AG08396 (cell line): ENCODE data around the gene DNAJB2.

Experiments used
- DNase-seq: peaks from one replicate; pipeline ENCODE4 v3.0.0; 2012; ENCODE audit warnings: low spot score, mixed read lengths

The DNAJB2 gene

DNA sequence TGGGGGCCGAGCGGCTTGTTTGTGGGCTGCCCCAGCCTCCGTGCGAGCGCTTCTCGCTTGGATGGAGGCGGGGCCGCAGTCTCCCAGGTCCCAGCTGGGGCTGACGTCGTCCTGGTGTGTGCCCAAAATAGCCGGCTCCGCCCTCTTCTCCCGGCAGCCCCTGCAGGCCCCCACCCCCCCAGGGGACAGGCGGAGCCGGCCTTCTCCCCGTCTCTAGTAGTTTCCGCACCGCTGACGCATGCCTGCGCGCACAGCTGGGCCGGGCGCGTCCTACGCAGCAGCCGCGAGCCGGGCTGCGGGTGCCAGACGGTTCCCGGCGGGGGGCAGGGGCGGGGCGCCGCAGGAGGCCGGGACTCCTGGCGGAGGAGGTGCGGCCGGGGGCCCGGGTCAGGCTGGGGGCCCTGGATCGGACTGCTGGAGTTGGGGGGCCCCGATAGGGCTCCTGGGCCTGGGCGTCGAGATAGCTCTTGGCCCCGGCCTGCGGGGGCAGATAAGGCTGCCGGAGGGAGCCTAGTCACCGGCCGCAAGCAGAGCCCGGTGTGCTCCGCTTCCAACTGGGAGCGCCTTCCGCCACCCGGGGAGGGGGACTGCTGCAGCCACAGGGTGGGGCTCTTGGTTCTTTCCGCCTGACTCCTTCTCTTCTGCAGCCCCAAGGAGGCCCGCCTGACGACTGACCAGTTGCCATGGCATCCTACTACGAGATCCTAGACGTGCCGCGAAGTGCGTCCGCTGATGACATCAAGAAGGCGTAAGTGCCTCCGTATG lies at the start of gene DNAJB2:
DNAJB2 (plus strand) TSS at position 216 of the 765 bp plus-strand sequence; CDS start at position 684, 468 bp downstream.
- DNase-seq, result peak; percentile 99

DNA sequence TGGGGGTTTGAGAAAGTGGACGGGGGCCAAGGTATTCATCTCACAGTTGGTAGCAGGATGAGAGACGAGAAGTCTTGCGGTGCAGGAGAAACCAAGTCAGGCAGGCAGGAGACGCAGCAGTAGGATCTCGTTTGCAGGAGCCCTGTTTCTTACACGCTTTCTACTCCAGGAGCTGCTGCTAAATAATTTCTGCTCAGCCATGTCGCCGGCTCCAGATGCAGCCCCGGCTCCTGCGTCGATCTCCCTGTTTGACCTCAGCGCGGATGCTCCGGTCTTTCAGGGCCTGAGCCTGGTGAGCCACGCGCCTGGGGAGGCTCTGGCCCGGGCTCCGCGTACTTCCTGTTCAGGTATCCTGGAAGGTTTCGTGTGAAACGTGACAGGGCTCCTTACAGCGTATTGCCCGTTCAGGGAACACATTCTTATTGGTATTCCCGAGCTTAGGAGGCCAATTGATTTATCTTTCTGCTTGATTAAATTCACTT lies 49.1 kb upstream of the DNAJB2 start:
- DNase-seq, result peak; percentile 51

DNA sequence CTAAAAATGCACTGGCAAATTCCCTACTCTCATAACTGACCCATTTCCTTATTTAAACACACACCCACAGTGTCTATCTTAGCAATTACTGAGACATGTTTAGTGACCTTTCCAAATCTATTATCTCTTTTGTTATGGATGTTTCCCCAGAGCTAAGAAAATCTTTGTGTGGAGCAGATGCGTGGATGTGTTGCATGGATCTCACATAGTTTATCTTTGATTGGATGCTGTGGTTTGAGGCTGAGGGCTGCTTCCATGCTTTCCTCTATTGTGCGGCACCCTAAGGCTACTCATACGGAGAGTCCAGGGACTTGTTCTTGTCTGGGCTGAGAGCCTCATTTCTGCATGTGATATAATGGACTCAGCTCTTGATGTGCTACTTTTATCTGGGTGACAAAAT lies 44.8 kb upstream of the DNAJB2 start:
- no peak for DNase-seq

DNA sequence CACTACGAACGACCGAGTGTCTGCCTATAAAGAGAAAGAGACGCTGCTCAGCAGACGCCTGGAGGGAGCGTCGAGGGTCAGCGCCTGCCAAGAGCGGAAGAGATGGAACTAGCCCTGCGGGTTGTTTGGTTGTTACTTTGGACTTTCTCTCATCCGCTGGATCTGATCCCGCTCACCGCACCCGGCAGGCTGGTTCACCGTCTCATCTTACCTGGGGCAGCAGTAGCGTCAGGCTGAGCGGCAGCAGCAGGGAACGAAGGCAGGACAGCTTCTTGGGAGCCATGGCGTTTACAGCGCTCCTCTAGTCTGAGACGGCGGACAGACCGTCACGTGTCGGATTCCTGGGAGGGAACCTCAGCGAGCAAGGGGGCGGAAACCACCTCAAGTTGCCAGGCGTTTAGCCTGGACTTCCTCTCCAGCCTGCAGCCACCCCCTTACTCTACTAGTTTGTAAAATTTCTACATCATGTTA lies 35.8 kb upstream of the DNAJB2 start:
- no peak for DNase-seq

DNA sequence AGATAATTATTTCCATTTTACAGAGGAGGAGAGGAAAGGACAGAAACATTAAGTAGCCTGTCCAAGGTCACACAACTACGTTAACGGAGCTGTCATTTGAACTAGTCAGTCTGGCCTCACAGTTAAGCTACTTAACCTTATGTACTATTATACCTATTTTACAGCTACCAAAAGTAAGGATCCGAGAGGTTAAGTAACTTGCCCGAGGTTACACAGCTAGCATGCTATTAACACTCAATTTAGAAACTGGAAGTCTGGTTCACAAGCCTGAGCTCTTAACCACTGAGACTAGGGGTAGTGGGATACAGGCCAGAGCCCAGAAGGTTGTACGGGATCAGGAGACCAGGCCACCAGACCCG lies 34.4 kb upstream of the DNAJB2 start:
- DNase-seq, result no peak

DNA sequence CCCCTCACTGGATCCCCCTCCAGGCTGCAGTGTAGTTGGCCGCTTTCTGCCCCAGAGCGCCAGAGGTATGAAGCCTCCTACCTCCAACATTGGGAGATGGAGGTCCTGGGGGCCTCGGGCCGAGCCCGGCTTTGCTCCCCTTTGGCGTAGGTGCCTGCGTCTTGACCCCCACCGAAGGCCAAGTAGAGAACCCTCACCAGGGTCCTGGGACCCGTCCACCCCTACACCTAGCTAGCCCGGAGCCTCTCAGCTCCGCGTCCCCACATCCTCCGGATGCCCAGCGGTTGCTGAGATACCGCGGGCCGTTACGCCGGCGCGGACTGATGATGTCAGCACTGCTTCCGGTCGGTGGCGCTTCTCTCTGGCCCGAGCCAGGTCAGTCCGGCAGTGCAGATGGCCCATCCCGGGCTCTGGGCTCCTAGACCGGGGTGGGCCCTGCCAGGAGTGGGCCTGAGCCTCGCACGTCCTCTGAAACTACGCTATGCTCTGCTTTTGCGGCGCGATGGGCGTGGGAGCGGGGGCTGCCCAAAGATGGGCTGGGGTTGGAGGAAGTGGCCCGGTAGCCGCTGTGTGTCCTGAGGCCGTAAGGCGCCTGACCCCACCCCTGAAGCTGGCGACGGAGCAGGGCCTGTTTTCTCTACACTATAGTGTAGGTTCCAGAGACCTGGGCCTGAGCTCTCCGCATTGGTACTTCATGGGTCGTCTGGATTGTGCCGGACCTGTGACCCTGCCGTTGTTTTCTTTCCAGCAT lies 33.8 kb upstream of the DNAJB2 start, which contains the start of the genes GLB1L and STK16:
GLB1L (minus strand) TSS at position 297 of the 751 bp plus-strand sequence. CDS start 1,871 bp downstream, outside the sequence.
STK16 (plus strand) TSS at position 332 of the 751 bp plus-strand sequence. CDS start 521 bp downstream, outside the sequence.
- peak; percentile 95 for DNase-seq

DNA sequence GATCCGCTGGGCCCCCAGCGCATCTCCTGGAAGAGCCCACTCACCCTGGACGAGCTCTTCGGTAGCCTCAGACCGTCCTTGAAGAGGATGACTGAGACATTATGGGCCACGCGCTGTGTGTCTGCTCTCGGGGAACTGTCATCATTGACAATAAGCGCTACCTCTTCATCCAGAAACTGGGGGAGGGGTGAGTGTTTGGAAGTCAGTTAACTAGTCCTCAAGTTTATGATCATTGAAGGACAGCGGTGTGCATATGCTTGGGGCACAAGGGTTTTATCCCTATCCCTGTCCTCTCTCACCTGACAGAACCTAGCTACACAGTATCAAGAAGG lies 33.3 kb upstream of the DNAJB2 start:
- no peak for DNase-seq

DNA sequence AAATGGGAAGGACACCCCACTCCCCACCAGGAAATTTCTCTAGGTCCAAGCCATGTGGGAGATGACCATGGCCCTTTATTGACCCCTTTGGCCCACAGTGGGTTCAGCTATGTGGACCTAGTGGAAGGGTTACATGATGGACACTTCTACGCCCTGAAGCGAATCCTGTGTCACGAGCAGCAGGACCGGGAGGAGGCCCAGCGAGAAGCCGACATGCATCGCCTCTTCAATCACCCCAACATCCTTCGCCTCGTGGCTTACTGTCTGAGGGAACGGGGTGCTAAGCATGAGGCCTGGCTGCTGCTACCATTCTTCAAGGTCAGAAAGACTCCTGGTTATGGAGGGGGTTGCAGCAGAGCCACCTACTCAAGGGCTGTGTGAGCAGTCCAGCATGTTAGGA lies 32.6 kb upstream of the DNAJB2 start:
- no peak for DNase-seq

DNA sequence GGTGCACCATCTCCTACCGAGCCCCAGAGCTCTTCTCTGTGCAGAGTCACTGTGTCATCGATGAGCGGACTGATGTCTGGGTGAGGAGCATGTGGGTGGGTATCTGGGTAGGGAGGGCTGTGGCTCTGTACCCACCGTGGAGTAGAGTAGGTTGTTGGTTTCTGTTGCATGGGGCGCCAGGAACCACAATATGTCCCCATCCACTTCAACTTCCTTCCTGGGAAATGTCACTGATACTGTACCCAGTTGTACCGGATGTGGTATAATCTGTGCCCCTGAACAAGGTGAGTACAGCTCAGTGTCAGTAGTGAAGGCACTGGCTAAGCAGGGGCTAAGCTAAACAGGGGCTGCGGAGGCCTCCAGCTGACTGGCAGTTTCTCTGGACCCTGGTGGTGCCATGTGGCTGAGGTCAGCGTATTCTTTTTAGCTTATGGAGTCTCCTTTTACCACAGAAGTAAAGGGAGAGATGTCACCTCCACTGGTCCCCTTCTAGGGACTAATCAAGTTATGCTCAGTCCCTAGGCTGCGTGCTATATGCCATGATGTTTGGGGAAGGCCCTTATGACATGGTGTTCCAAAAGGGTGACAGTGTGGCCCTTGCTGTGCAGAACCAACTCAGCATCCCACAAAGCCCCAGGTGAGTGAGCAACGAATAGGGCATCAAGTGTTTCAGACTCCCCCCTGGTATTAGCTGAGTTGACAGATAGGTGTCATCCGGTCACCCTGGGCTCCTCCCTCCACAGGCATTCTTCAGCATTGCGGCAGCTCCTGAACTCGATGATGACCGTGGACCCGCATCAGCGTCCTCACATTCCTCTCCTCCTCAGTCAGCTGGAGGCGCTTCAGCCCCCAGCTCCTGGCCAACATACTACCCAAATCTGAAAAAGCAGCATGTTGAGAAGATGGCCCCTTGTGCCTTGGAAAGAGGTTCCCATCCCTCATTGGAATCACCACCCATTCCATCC lies 31.2 kb upstream of the DNAJB2 start:
- DNase-seq, result no peak

DNA sequence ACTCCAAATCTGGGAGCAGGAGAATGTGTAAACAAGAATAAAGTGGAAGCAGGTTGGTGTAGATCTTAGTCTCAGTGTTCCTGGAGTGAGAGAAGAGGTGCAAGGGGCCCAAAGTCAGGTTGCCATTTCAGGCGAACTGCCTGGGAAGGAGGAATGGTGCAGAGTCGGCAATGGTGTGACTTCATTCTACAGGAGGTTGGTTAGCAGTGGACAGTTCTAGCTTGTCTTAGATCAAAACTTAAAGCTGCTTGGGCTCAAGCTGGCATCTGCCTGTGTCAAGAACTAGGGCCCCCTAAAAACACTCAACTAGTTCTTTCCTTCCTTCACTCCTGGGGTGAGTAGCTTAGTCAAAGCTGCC lies 30.3 kb upstream of the DNAJB2 start:
- DNase-seq, result no peak

DNA sequence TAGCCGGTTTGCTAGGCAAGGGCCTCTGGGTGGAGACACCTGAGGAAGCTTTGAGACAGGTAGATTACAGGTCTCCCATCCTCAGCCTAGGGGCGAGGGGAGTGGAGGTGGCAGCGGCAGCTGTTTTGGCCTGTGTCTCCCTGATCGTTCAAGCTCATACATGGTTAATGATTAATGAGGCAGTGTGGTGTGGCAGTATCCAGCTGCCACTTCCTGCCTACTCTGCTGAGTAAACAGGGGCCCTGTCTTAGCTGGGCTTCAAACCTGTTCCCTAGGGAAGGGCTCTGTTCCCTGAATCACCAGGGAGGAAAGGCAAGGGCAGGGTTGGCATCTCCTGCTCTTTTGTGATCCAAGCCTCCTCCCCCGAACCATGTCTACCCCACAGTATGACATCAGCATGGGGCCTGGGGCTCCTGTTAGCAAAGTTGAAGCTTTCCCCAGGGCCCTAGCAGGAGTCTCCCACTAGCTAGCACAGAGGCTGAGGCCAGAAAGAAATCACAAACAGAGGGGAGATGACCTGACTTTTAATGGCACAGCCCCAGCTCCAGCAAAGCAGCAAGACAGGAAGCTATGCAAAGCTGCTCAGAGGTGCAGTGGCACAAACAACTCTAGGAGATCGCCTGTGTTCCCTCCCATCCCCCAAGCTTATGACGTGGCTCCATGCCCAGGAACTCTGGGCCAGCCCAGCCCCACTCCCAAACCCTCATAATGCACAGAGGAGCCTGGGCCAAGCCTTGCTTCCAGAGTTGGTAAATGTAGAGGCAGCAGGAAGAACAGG lies 29.8 kb upstream of the DNAJB2 start:
- DNase-seq, result peak; percentile 73

DNA sequence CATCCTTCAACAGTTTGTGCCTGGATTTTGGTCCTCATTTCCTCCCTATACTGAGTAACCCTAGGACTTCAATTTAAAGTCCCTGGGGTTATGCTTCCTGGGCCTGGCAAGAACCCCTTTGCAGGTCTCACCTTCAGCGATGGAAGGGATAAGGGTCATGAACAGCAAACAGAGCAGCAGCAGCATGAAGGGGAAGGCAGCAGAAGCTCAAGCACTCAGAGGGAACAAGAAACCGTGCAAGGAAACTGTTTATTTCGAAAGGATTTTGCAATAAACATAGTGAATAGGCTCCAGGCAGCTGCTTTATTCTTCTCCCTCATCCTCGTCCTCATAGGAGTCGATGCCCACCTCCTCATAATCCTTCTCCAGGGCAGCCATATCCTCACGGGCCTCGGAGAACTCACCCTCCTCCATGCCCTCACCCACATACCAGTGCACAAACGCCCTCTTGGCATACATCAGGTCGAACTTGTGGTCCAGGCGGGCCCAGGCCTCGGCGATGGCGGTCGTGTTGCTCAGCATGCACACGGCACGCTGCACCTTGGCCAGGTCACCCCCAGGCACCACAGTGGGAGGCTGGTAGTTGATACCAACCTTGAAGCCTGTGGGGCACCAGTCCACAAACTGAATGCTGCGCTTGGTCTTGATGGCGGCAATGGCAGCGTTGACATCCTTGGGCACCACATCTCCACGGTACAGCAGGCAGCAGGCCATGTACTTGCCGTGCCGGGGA lies 29.0 kb upstream of the DNAJB2 start:
- no peak for DNase-seq

DNA sequence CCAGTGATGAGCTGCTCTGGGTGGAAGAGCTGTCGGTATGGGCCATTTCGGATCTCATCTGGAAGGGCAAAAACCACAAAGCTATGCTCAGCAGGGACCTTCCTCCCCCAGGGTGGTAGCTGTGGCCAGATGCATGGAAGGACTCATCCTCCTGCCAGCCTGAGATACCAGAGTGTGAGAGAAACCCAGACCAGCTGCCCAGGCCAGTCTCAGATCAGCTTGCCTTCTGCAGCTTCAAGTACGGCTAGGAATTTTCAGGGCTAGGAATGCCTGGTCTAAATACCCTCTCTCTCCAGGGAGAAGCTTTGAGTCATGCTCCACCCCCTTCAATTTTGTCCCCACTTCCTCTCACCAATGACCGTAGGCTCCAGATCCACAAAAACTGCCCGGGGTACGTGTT lies 27.5 kb upstream of the DNAJB2 start:
- DNase-seq, result no peak

DNA sequence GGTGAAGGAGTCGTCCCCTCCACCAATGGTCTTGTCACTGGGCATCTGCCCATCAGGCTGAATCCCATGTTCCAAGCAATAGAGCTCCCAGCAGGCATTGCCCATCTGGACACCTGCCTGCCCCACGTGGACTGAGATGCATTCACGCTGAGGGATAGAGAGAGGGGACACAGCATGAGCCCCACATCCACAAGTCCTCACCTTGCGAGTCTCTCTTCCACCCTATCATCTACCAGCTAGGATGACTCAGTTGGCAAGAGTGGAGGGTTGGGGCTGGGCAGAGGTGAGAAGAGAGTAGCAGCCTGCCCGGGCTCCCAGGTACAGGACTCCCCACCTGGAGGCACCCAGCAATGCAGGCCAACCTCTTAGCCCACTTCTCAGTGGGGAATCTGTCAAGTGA lies 27.1 kb upstream of the DNAJB2 start:
- DNase-seq, result no peak

DNA sequence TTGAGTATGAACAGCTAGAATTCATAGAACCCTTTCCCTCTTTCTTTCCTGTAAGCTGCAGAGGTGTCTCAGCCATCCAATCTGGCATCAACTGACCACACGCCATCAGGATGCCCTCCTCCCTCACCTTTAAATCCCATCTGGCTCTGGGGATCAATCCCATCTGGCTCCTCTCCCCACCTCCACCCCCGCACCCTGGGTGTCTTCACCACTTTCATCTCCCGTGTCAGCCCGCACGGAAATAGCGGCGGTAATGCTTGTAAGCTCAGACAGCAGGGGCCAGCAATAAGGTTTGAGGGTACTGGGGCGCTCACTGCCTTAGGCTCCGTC lies 26.6 kb upstream of the DNAJB2 start:
- no peak for DNase-seq

DNA sequence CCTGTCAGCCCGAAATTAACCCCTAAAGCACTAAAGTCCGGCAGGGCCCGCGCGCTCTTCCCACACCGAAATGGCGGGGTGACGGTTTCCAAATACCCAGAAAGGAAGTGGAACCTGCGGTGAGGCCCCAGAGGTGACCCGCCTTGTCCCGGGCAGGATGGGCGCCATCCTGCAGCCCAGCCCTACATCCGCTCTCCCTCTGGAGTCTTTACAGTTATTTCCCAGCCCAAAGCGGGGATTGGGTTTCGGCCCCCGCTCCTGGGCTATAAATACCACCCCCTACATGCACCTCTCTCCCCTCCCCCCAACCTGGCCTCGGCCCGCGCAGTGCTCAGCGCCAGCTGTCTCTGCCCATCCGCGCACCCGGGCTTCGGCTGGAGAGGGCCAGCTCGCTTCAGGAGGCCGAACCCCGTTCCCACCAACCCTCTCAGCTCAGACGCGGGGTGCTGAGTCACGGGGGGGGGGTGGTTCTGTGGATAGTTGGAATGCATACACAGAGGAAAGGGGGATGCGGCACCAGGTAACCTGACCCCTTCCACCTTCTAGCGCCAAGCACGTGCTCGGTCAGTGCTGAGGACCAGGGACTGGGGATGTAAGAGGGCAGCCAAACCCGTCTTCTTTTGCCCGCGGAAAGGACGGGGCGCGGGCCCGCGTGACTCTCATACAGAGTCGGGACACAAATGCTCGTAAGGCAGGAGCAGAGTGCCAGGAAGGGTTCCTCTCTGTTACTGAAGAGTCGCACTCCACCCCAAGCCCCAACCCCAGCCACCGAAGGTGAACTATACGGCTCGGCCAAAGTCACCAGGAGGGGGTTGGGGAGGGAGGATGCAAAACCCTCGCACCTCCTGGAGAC lies 26.0 kb upstream of the DNAJB2 start, which contains the start of gene TUBA4B:
TUBA4B (plus strand) TSS at position 344 of the 853 bp plus-strand sequence; CDS start at position 509, 165 bp downstream.
- peak; percentile 42 for DNase-seq

DNA sequence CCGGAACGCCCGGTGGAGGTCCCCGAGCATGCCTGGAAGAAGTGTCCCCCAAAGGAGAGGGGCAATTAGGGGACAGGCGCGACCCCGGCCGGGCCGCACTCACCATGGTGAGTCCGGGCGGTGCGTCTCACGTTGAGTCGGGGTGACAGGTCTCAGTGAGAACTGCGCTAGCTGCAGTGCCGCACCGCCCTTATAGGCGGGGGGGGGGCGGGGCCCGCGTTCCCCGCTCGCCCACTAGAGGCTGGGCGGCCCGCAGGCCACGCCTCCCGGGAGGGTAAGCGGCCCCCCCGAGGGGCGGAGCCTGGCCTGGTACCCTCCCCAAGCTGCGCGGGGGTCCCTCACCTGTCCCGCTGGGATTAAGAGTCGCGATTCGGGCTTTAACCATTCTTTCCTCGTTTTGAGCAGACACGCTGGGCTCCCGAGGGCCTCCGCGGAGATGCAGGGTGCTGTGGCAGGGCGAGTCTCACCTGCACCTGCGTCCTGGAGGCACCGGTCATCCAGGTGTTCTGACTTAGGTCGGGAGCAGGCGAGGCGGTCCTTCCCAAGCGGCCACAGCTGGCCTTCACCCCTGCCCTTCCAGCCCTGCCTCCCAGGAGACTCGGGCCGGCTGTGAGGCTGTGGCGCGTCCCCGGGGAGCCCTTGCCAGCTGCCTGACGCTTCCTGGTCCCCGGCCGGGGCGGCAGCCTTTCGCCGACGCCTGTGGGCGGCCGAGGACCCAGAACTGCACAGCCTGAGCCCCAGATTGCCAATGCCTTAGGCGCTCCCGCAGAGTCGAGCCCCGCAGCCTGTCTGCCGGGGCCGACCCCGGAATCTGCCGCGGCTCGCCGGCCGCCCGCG lies 25.2 kb upstream of the DNAJB2 start, which contains the start of gene TUBA4A:
TUBA4A (minus strand) TSS at position 166 of the 837 bp plus-strand sequence; CDS start at position 106, 60 bp downstream.
- DNase-seq, result peak; percentile 93

DNA sequence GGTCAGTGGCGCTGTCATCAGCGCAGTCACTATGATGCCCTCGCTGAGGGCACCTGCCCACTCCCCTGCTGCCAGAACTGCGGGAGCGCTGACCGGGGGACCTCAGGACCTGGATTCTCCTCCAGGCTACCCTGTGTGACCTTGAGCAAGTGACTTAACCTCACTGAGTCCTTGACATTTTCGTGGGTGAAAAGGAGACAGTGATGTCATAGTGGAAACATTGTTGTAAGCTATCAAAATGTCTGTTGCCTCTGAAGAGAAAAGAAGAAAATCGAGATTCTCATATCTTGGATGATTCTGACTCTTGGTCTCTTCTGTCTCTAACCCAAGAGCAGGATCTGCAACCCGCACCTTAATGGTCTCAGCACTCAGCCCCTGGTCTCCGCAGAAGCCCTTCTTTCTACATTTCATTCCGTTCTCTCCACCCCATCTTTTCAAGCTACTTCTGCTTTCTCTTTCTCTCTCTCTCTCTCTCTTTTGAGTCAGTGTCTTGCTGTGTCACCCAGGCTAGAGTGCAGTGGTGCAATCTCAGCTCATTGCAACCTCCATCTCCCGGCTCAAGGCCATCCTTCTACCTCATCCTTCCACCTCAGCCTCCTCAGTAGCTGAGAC lies 24.5 kb upstream of the DNAJB2 start:
- no peak for DNase-seq
